Endodermal cell (in vitro differentiated cells): ENCODE measurements around the gene YBX2. TPM values are rescaled to one million over a fixed set of nuclear protein-coding genes. Genes with fewer than 3 reads are reported as not detected.

Source experiments
- DNase-seq: peaks from one replicate; pipeline ENCODE4 v3.0.0-alpha.2; 2017
- H3K27ac ChIP-seq: 2 replicates; pipeline ENCODE4 v1.5.1; 2013; ENCODE audit warnings: mild to moderate bottlenecking, low read depth, low read length, moderate library complexity
- H3K27me3 ChIP-seq: 2 replicates; pipeline ENCODE4 v1.6.1; 2013; ENCODE audit warnings: mild to moderate bottlenecking, low read length, moderate library complexity; ENCODE audit not compliant: insufficient read depth, control insufficient read depth, poor library complexity, severe bottlenecking
- H3K36me3 ChIP-seq: 2 replicates; pipeline ENCODE4 v1.7.0; 2013; ENCODE audit warnings: mild to moderate bottlenecking, low read length, moderate library complexity; ENCODE audit not compliant: control insufficient read depth, insufficient read depth
- H3K4me1 ChIP-seq: one replicate; pipeline ENCODE4 v1.7.0; 2013; ENCODE audit warnings: low read length; ENCODE audit not compliant: control insufficient read depth, insufficient read depth
- H3K4me3 ChIP-seq: 2 replicates; pipeline ENCODE4 v1.5.1; 2013; ENCODE audit warnings: mild to moderate bottlenecking, low read length, moderate library complexity
- H3K9ac ChIP-seq: 2 replicates; pipeline ENCODE4 v1.6.1; 2013; ENCODE audit warnings: mild to moderate bottlenecking, low read length, moderate library complexity; ENCODE audit not compliant: poor library complexity, severe bottlenecking; ENCODE audit errors: extremely low read depth
- H3K9me3 ChIP-seq: 2 replicates; pipeline ENCODE4 v1.6.1; 2013; ENCODE audit warnings: mild to moderate bottlenecking, low read length, moderate library complexity; ENCODE audit not compliant: control insufficient read depth
- H3K27ac Mint-ChIP-seq: 2 replicates; pipeline ENCODE4 v1.8.0; 2020; ENCODE audit warnings: mixed read lengths
- H3K27me3 Mint-ChIP-seq: 2 replicates; pipeline ENCODE4 v1.8.0; 2021; ENCODE audit warnings: mild to moderate bottlenecking, mixed read lengths; ENCODE audit not compliant: insufficient read depth
- H3K36me3 Mint-ChIP-seq: 2 replicates; pipeline ENCODE4 v1.8.0; 2020; ENCODE audit warnings: low read depth, mixed read lengths
- H3K4me1 Mint-ChIP-seq: 2 replicates; pipeline ENCODE4 v1.8.0; 2020; ENCODE audit warnings: mixed read lengths
- H3K4me3 Mint-ChIP-seq: 2 replicates; pipeline ENCODE4 v1.8.0; 2020; ENCODE audit warnings: mild to moderate bottlenecking, moderate library complexity, mixed read lengths
- H3K9me3 Mint-ChIP-seq: 2 replicates; pipeline ENCODE4 v1.8.0; 2020; ENCODE audit warnings: mild to moderate bottlenecking, mixed read lengths
- CTCF ChIP-seq: fragments of 200-600 bp; sonication (generic); conservative IDR thresholded peaks from 2 replicates; pipeline ENCODE4 v1.5.0; 2021; ENCODE audit warnings: antibody characterized with exemption, mild to moderate bottlenecking
- WGBS, 2 experiments: methylation state at CpG; one replicate each; pipeline versions ENCODE4 v1.1.5 to v1.1.7; 2013; ENCODE audit warnings: missing lambda C conversion rate in 2 of 2, mixed read lengths in 1 of 2; ENCODE audit not compliant: insufficient coverage in 1 of 2, insufficient read length in 1 of 2; 5-methylcytosine and 5-hydroxymethylcytosine counted together
- total RNA-seq, 2 donors: library from RNA; stranded (reverse); fragmentation: NEBNext Ultra II Directional in 1 of 2; extraction: Animal tissue kit (Norgen Biotek cat#: 25700) in 1 of 2; gene quantifications; 2 replicates in 1 of 2; 3 replicates in 1 of 2; pipeline ENCODE4 v1.2.1, GENCODE V29; 2021

The YBX2 gene
- total RNA-seq, 2 donors from 2014 or later, result 6.6 to 15.9 TPM

DNA sequence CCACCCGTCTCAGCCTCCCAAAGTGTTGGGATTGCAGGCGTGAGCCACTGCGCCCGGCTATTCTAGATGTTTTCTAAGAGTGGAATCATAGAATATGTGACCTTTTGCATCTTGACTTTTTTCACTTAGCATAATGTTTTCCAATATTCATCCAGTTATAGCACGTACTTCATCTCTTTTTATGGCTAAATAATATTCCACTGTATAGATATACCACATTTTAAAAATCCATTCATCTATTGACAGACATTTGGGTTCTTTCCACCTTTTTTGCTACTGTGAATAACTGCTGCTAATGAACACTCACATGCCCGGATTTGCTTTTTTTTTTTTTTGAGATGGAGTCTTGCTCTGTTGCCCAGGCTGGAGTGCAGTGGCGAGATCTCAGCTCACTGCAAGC lies 9.7 kb upstream of the YBX2 start:
- H3K36me3 Mint-ChIP-seq, result peaks cover 5% of the 10 kb centered on the region

GRCh38 chr17:7296189-7296861 lies 1.9 kb upstream of the YBX2 start:
- H3K4me1 Mint-ChIP-seq, result peaks cover 3% of the 10 kb centered on the region
- 13 to 23% methylated on average over 10 to 51 of the region's 51 CpGs for WGBS, 2 experiments
- peaks cover 62% of the 10 kb centered on the region for H3K27me3 ChIP-seq
- no peak overlapping the region for H3K27ac ChIP-seq
- peak; percentile 97 for TF ChIP-seq CTCF
- H3K27ac Mint-ChIP-seq, result no peak overlapping the region
- H3K4me3 Mint-ChIP-seq, result no peak overlapping the region
- peak; percentile 98 for DNase-seq
- H3K9ac ChIP-seq, result no peak overlapping the region
- no peaks in the 10 kb centered on the region for H3K9me3 ChIP-seq
- no peaks in the 10 kb centered on the region for H3K9me3 Mint-ChIP-seq
- H3K36me3 Mint-ChIP-seq, result no peaks in the 10 kb centered on the region
- H3K36me3 ChIP-seq, result no peaks in the 10 kb centered on the region
- H3K4me1 ChIP-seq, result no peaks in the 10 kb centered on the region
- H3K27me3 Mint-ChIP-seq, result peaks cover 73% of the 10 kb centered on the region
- no peak overlapping the region for H3K4me3 ChIP-seq

More for the DNA sequence above, 9.7 kb upstream of the YBX2 start:
- no peak for DNase-seq
- H3K9ac ChIP-seq, result no peak overlapping the region
- no peak overlapping the region for H3K4me3 ChIP-seq
- peaks cover under 1% of the 10 kb centered on the region for H3K27me3 ChIP-seq
- peaks cover 8% of the 10 kb centered on the region for H3K4me1 Mint-ChIP-seq
- no peaks in the 10 kb centered on the region for H3K9me3 ChIP-seq
- peaks cover under 1% of the 10 kb centered on the region for H3K36me3 ChIP-seq
- H3K27ac Mint-ChIP-seq, result no peak overlapping the region
- H3K27ac ChIP-seq, result no peak overlapping the region
- H3K4me1 ChIP-seq, result no peaks in the 10 kb centered on the region
- peaks cover 25% of the 10 kb centered on the region for H3K27me3 Mint-ChIP-seq
- no peaks in the 10 kb centered on the region for H3K9me3 Mint-ChIP-seq
- TF ChIP-seq CTCF, result no peak
- H3K4me3 Mint-ChIP-seq, result no peak overlapping the region
- WGBS, 2 experiments, result 84 to 94% methylated on average over 3 to 7 of the region's 7 CpGs

DNA sequence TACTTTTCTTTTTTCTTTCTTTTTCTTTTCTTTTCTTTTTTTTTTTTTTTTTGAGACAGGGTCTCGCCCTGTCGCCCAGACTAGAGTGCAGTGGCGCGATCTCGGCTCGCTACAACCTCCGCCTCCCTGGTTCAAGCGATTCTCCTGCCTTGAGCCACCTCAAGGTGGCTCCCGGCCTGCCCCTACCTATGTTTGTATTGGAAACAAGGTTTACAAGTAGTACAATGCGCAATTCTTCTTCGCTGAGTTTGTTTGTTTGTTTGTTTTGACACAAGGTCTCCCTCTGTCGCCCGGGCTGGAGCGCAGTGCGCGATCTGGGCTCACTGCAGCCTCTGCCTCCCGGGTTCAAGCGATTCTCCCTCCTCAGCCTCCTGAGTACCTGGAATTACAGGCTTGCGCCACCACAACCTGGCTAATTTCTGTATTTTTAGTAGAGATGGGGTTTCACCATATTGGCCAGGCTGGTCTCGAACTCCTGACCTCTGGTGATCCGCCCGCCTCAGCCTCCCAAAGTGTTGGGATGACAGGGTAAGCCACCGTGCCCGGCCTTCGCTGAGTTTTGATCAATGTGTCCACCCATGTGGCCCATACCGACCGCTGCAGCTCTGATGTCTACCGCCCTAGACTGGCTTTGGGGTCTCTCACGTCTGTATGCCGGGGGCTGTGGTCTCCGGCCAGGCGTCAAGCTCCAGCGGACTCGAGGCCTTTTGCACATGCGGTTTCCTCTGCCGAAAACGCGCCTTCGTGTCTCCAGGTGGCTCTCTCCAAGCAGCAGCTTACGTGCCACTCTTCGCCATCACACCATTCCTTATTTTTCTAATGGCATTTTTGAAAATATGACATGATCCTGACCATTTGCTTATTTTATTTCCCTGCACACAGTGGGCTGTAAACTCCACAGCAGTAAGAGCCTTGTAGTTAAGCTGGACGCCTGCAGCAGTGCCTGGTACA lies 1.1 kb upstream of the YBX2 start:
- H3K4me1 Mint-ChIP-seq, result peaks cover 3% of the 10 kb centered on the region
- peak; percentile 77 for DNase-seq
- Histone ChIP-seq H3K4me3 (no peak overlapping the region), H3K9me3 (no peaks in the 10 kb centered on the region), H3K36me3 (no peaks in the 10 kb centered on the region), H3K4me1 (no peaks in the 10 kb centered on the region), H3K27me3 (peaks cover 68% of the 10 kb centered on the region), H3K27ac (no peak overlapping the region), H3K9ac (no peak overlapping the region)
- H3K36me3 Mint-ChIP-seq, result no peaks in the 10 kb centered on the region
- H3K27ac Mint-ChIP-seq, result no peak overlapping the region
- TF ChIP-seq CTCF, result peak; percentile 49
- H3K4me3 Mint-ChIP-seq, result peak overlapping the region; percentile 22
- WGBS, 2 experiments, result 73 to 76% methylated on average over 40 to 42 of the region's 42 CpGs
- H3K27me3 Mint-ChIP-seq, result peaks cover 79% of the 10 kb centered on the region
- H3K9me3 Mint-ChIP-seq, result no peaks in the 10 kb centered on the region
